Esophagus squamous epithelium (tissue), 5 donors: ENCODE results near the gene CDCA5. TPM values are rescaled to one million over a fixed set of nuclear protein-coding genes. Genes with fewer than 3 reads are reported as not detected.

Experiments
- DNase-seq: peaks from one replicate; lab custom pipeline; 2025; lab: John Stamatoyannopoulos, UW
- H3K27ac ChIP-seq, 4 donors: fragments of 200-600 bp; sonication (generic); one replicate each; pipeline ENCODE4 v1.5.1; 2016 to 2019; ENCODE audit warnings: mild to moderate bottlenecking in 1 of 4
- H3K27me3 ChIP-seq, 4 donors: fragments of 200-600 bp; sonication (generic); 1 replicate in 3 of 4; 2 replicates in 1 of 4; pipeline versions ENCODE4 v1.5.1 to v1.6.0; 2017 to 2021; ENCODE audit warnings: antibody characterized with exemption in 1 of 4
- H3K36me3 ChIP-seq, 3 donors: fragments of 200-600 bp; sonication (generic); one replicate each; pipeline ENCODE4 v1.5.1; 2016 to 2019
- H3K4me1 ChIP-seq, 3 donors: fragments of 200-600 bp; sonication (generic); one replicate each; pipeline ENCODE4 v1.5.1; 2017 to 2019
- H3K4me3 ChIP-seq, 4 donors: fragments of 200-600 bp; sonication (generic); 1 replicate in 3 of 4; 2 replicates in 1 of 4; pipeline ENCODE4 v1.5.1; 2016 to 2019; ENCODE audit warnings: mild to moderate bottlenecking in 2 of 4, moderate library complexity in 1 of 4
- H3K9me3 ChIP-seq, 3 donors: fragments of 200-600 bp; sonication (generic); one replicate each; pipeline ENCODE4 v1.5.1; 2016 to 2019
- CTCF ChIP-seq, 6 experiments: fragments of 450-650 bp in 4 of 6; fragments of 200-600 bp in 2 of 6; sonication (generic) in 2 of 6; IDR thresholded peaks; one replicate each; pipeline ENCODE4 v1.5.1; 2016 to 2019; ENCODE audit warnings: antibody characterized with exemption in 6 of 6, mild to moderate bottlenecking in 4 of 6, moderate library complexity in 4 of 6
- POLR2A ChIP-seq, 4 donors: fragments of 450-650 bp; IDR thresholded peaks; one replicate each; pipeline ENCODE4 v1.6.1; 2017; ENCODE audit warnings: antibody characterized with exemption in 4 of 4, mild to moderate bottlenecking in 4 of 4, moderate library complexity in 3 of 4
- WGBS, 2 donors: methylation state at CpG; one replicate each; pipeline ENCODE4 v1.1.5; 2018; 5-methylcytosine and 5-hydroxymethylcytosine counted together
- intact Hi-C: fragments of 100-400 bp; cut with DNase I; formaldehyde crosslinking; loops from one replicate; pipeline ENCODE4 v1.15.0; 2022
- total RNA-seq, 4 donors: library from RNA; depleted of rRNA; stranded (reverse); fragments of >200 nt; gene quantifications; one replicate each; pipeline ENCODE4 v1.1.0, GENCODE V29; 2016
- donor health status: DM: yes; HTN: yes; CAD: no.

CDCA5 gene
- total RNA-seq, 4 donors from 2014 or later, result 3.1 to 14.3 (median 9.0) TPM

GRCh38 chr11:65064847-65065240 lies 19.0 kb downstream of the CDCA5 start:
- H3K36me3 ChIP-seq, result no peaks in the 10 kb centered on the region
- no peak overlapping the region for H3K27ac ChIP-seq
- no peaks in the 10 kb centered on the region for H3K9me3 ChIP-seq
- no peak for DNase-seq
- no peak for TF ChIP-seq CTCF (IDR thresholded peaks at IDR 0.05)
- no peak for TF ChIP-seq POLR2A (IDR thresholded peaks at IDR 0.05)
- H3K27me3 ChIP-seq, result no peaks in the 10 kb centered on the region
- 83 to 90% methylated on average over 4 of the region's 4 CpGs for WGBS, 2 donors
- H3K4me1 ChIP-seq, result no peaks in the 10 kb centered on the region
- intact Hi-C loops, result no loop called here
- H3K4me3 ChIP-seq, result no peak overlapping the region

GRCh38 chr11:65063532-65063931 lies 20.3 kb downstream of the CDCA5 start:
- TF ChIP-seq CTCF (IDR thresholded peaks at IDR 0.05) (no peak), POLR2A (IDR thresholded peaks at IDR 0.05) (no peak)
- H3K4me3 ChIP-seq, result no peak overlapping the region
- no peak overlapping the region for H3K27ac ChIP-seq
- 51 to 54% methylated on average over 2 to 3 of the region's 3 CpGs for WGBS, 2 donors
- H3K27me3 ChIP-seq, result no peaks in the 10 kb centered on the region
- no peaks in the 10 kb centered on the region for H3K4me1 ChIP-seq
- intact Hi-C loops, result no loop called here
- no peaks in the 10 kb centered on the region for H3K36me3 ChIP-seq
- H3K9me3 ChIP-seq, result no peaks in the 10 kb centered on the region
- no peak for DNase-seq

GRCh38 chr11:65060913-65061408 lies 22.9 kb downstream of the CDCA5 start:
- Histone ChIP-seq H3K27ac (no peak overlapping the region), H3K4me1 (no peaks in the 10 kb centered on the region), H3K9me3 (no peaks in the 10 kb centered on the region), H3K4me3 (no peak overlapping the region), H3K27me3 (no peaks in the 10 kb centered on the region), H3K36me3 (no peaks in the 10 kb centered on the region)
- peak in 2 of 6 experiments; percentile 16 to 35 for TF ChIP-seq CTCF (IDR thresholded peaks at IDR 0.05)
- TF ChIP-seq POLR2A (IDR thresholded peaks at IDR 0.05), result no peak
- DNase-seq, result no peak
- WGBS, 2 donors, result 74 to 75% methylated on average over 6 of the region's 9 CpGs
- intact Hi-C loops, result no loop called here

- TF ChIP-seq CTCF (IDR thresholded peaks at IDR 0.05), result no peak
- TF ChIP-seq POLR2A (IDR thresholded peaks at IDR 0.05), result no peak
- 43 to 55% methylated on average over 7 to 9 of the region's 10 CpGs for WGBS, 2 donors
- intact Hi-C loops, result no loop called here
- no peaks in the 10 kb centered on the region for H3K9me3 ChIP-seq
- H3K4me1 ChIP-seq, result no peaks in the 10 kb centered on the region
- no peak overlapping the region for H3K27ac ChIP-seq
- no peak overlapping the region for H3K4me3 ChIP-seq
- no peaks in the 10 kb centered on the region for H3K27me3 ChIP-seq
- no peaks in the 10 kb centered on the region for H3K36me3 ChIP-seq
- no peak for DNase-seq
Measured at GRCh38 chr11:65059959-65060824, 23.6 kb downstream of the CDCA5 start.

- intact Hi-C loops, result no loop called here
- 63 to 77% methylated on average over 3 of the region's 3 CpGs for WGBS, 2 donors
- no peak overlapping the region for H3K4me3 ChIP-seq
- TF ChIP-seq POLR2A (IDR thresholded peaks at IDR 0.05) (no peak), CTCF (IDR thresholded peaks at IDR 0.05) (no peak)
- H3K27ac ChIP-seq, result no peak overlapping the region
- H3K36me3 ChIP-seq, result no peaks in the 10 kb centered on the region
- no peak for DNase-seq
- no peaks in the 10 kb centered on the region for H3K4me1 ChIP-seq
- no peaks in the 10 kb centered on the region for H3K27me3 ChIP-seq
- H3K9me3 ChIP-seq, result no peaks in the 10 kb centered on the region
Measured at GRCh38 chr11:65059523-65059922, 24.3 kb downstream of the CDCA5 start.
